ENCODE results near the gene ELAVL4. TPM values are rescaled to one million over a fixed set of nuclear protein-coding genes. Genes with fewer than 3 reads are reported as not detected.

The ELAVL4 gene
- total and polyA plus RNA-seq, 2 of the 8 experiments (the other 6 are each of a cell fraction or from before 2014, with no cell fraction given), result 0.21 to 0.89 TPM

DNA sequence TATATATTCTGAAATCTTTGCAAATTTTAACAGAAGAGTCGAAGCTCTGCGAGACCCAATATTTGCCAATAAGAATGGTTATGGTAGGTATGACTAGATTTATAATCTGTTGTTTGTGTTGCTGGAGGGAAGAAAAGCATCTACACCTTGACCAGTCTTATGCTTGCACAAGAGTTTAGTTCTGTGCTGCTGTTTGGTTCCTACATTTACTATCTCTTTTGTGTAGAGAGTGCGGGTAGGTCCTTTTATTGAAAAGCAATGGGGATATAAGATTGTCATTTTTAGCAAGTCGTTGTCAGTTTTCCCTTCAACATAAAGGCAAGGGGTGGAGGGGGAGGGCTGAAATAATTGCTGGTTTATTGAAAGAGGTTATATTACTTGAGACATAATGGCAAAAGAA lies 396 bp downstream of the ELAVL4 start:
- Histone ChIP-seq H3K79me2 (ENCODE audit: control insufficient read depth in 1 of 2, insufficient read depth in 2 of 2, low read length in 2 of 2) (no peaks in the 10 kb centered on the region), H2BK5ac (ENCODE audit: low read depth, low read length) (no peak overlapping the region), H3K27ac (ENCODE audit: low read depth, low read length) (no peak overlapping the region), H2BK15ac (ENCODE audit: low read length) (no peak overlapping the region), H4K8ac (ENCODE audit: extremely low read depth, insufficient read depth, low read length) (no peak overlapping the region), H2AFZ (ENCODE audit: low read length) (no peak overlapping the region), H3K18ac (ENCODE audit: extremely low read depth, low read length) (no peak overlapping the region), H2BK20ac (ENCODE audit: low read length) (no peak overlapping the region), H3K56ac (replicated peaks; ENCODE audit: insufficient read length, low read depth, low read length) (no peak overlapping the region), H3K79me1 (ENCODE audit: low read depth, low read length) (no peaks in the 10 kb centered on the region), H3K36me3 (ENCODE audit: control insufficient read depth in 2 of 4, insufficient read depth in 4 of 4, low read length in 3 of 4) (no peaks in the 10 kb centered on the region), H2BK12ac (ENCODE audit: low read depth, low read length) (no peak overlapping the region), H3K9me3 (ENCODE audit: insufficient read depth in 2 of 2, low read depth in 1 of 2, low read length in 1 of 2) (no peaks in the 10 kb centered on the region), H3K23me2 (ENCODE audit: low read depth, low read length) (peaks cover 2% of the 10 kb centered on the region; the same call in 1 of the 2 replicates), H3K27me3 (replicated peaks in 1 of 4; ENCODE audit: control insufficient read depth in 3 of 4, extremely low read depth in 1 of 4, insufficient read depth in 3 of 4, low read length in 3 of 4) (peaks cover 0 to 1% (median 0%) of the 10 kb centered on the region in 4 experiments; a peak in 1 of 7 replicates), H4K20me1 (replicated peaks in 1 of 2; ENCODE audit: control insufficient read depth in 1 of 2, insufficient read depth in 2 of 2, low read length in 2 of 2) (no peaks in the 10 kb centered on the region), H3K23ac (ENCODE audit: insufficient read length) (no peak overlapping the region), H4K91ac (replicated peaks; ENCODE audit: insufficient read length, low read length) (no peak overlapping the region), H3K4ac (replicated peaks; ENCODE audit: insufficient read length, low read depth, low read length) (no peak overlapping the region), H3K4me2 (ENCODE audit: insufficient read depth in 1 of 2, low read depth in 2 of 2, low read length in 2 of 2) (peak overlapping the region in 1 of 2 experiments; percentile 23; a peak in 1 of 4 replicates), H3K9ac (replicated peaks in 1 of 4; ENCODE audit: extremely low read depth in 1 of 4, low read depth in 3 of 4, low read length in 3 of 4) (no peak overlapping the region), H2AK5ac (ENCODE audit: low read depth, low read length) (no peak overlapping the region), H3K4me1 (replicated peaks in 1 of 4; ENCODE audit: control insufficient read depth in 3 of 4, insufficient read depth in 4 of 4, low read length in 3 of 4) (peaks cover 0 to 5% (median 2%) of the 10 kb centered on the region in 4 experiments; a peak in 3 of 7 replicates), H3K14ac (ENCODE audit: insufficient read length) (no peak overlapping the region), H4K5ac (ENCODE audit: insufficient read length, low read depth, low read length) (no peak overlapping the region), H2BK120ac (replicated peaks; ENCODE audit: low read depth, low read length) (no peak overlapping the region), H3K4me3 (ENCODE audit: extremely low read depth in 1 of 4, insufficient read depth in 2 of 4, low read depth in 3 of 4, low read length in 4 of 4) (no peak overlapping the region)
- 87% methylated on average over 4 of the region's 4 CpGs; no CpG with 5 or more reads in 1 of the 2 experiments for WGBS, 2 experiments (ENCODE audit: extremely low coverage in 1 of 2, insufficient coverage in 1 of 2, insufficient read length in 1 of 2, insufficient replicate concordance in 2 of 2, low coverage in 1 of 2, low lambda C conversion rate in 2 of 2, missing lambda C conversion rate in 1 of 2)
- FAIRE-seq (no peak), DNase-seq (ENCODE audit: low read depth in 1 of 2, low spot score in 2 of 2) (no peak)
- ChIA-PET CTCF (ENCODE audit: partially characterized antibody) (interaction anchor here (0.5 kb wide), 1 partner anchor 113 kb away, joined by 3 read pairs; no protein-coding TSS in a partner anchor), POLR2A (ENCODE audit: partially characterized antibody) (no interaction called here)
- TF ChIP-seq CHD1 (IDR thresholded peaks at IDR 0.05; ENCODE audit: low read depth, low read length) (no peak), HDAC6 (IDR thresholded peaks at IDR 0.05; ENCODE audit: low read depth, low read length) (no peak), TEAD4 (IDR thresholded peaks at IDR 0.05; ENCODE audit: low read depth, low read length) (no peak), KDM5A (IDR thresholded peaks at IDR 0.05; ENCODE audit: low read length) (no peak), CBX8 (IDR thresholded peaks at IDR 0.05; ENCODE audit: borderline replicate concordance, low read depth, low read length) (no peak), SP1 (IDR thresholded peaks at IDR 0.05; ENCODE audit: low read depth, low read length) (no peak), RAD21 (IDR thresholded peaks at IDR 0.05 in 1 of 2, conservative IDR thresholded peaks at IDR 0.05 in 1 of 2; ENCODE audit: low read depth in 2 of 2, low read length in 2 of 2) (no peak), CBX5 (IDR thresholded peaks at IDR 0.05; ENCODE audit: low read depth, low read length) (no peak), YY1 (IDR thresholded peaks at IDR 0.05; ENCODE audit: low read depth, low read length) (no peak)
- TF ChIP-seq, protein P1, sequence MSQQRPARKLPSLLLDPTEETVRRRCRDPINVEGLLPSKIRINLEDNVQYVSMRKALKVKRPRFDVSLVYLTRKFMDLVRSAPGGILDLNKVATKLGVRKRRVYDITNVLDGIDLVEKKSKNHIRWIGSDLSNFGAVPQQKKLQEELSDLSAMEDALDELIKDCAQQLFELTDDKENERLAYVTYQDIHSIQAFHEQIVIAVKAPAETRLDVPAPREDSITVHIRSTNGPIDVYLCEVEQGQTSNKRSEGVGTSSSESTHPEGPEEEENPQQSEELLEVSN (IDR thresholded peaks at IDR 0.05), result no peak
- TF ChIP-seq, protein P2, sequence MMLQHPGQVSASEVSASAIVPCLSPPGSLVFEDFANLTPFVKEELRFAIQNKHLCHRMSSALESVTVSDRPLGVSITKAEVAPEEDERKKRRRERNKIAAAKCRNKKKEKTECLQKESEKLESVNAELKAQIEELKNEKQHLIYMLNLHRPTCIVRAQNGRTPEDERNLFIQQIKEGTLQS (IDR thresholded peaks at IDR 0.05; ENCODE audit: insufficient read depth, low read depth, low read length), result no peak
